DND-41 (cell line): ENCODE data around the gene WASL.

Source experiments
- ATAC-seq: fragments of 200-7000 bp; cut with Tn5 transposase; 3 replicates; pipeline ENCODE4 v1.9.1; 2021; ENCODE audit warnings: low read depth; ENCODE audit not compliant: insufficient read depth
- DNase-seq: peaks from one replicate; pipeline ENCODE4 v3.0.0-alpha.2; 2020
- H2AFZ ChIP-seq: 2 replicates; pipeline ENCODE4 v1.6.0; 2012; ENCODE audit warnings: low read depth, low read length
- H3K27ac ChIP-seq: 2 replicates; pipeline ENCODE4 v1.5.1; 2012; ENCODE audit warnings: low read length, inconsistent platforms
- H3K27me3 ChIP-seq: fragments of 200-600 bp; sonication (generic); 2 replicates; pipeline ENCODE4 v1.6.0; 2012; ENCODE audit warnings: low read length, mild to moderate bottlenecking, inconsistent platforms; ENCODE audit not compliant: insufficient read depth, poor library complexity
- H3K36me3 ChIP-seq: 2 replicates; pipeline ENCODE4 v1.5.1; 2012; ENCODE audit warnings: low read length, inconsistent platforms; ENCODE audit not compliant: insufficient read depth
- H3K4me1 ChIP-seq: 2 replicates; pipeline ENCODE4 v1.5.1; 2012; ENCODE audit warnings: mild to moderate bottlenecking, low read length; ENCODE audit not compliant: insufficient read depth
- H3K4me2 ChIP-seq: 2 replicates; pipeline ENCODE4 v1.6.0; 2012; ENCODE audit warnings: mild to moderate bottlenecking, moderate library complexity, low read length, inconsistent platforms; ENCODE audit not compliant: insufficient read depth
- H3K4me3 ChIP-seq, 2 experiments: fragments of 200-600 bp in 1 of 2; shearing (Covaris generic) in 1 of 2; 2 replicates each; pipeline ENCODE4 v1.5.1; 2012 to 2016; ENCODE audit warnings: inconsistent platforms in 2 of 2, low read length in 2 of 2, mild to moderate bottlenecking in 2 of 2, low read depth in 1 of 2, moderate library complexity in 1 of 2
- H3K79me2 ChIP-seq: 2 replicates; pipeline ENCODE4 v1.6.0; 2012; ENCODE audit warnings: low read length, inconsistent platforms; ENCODE audit not compliant: insufficient read depth
- H3K9ac ChIP-seq: 2 replicates; pipeline ENCODE4 v1.6.0; 2012; ENCODE audit warnings: low read depth, mild to moderate bottlenecking, inconsistent platforms, low read length, moderate library complexity
- H3K9me3 ChIP-seq: 2 replicates; pipeline ENCODE4 v1.5.1; 2012; ENCODE audit warnings: low read length, moderate library complexity, mild to moderate bottlenecking, inconsistent platforms; ENCODE audit not compliant: insufficient read depth, severe bottlenecking
- H4K20me1 ChIP-seq: 2 replicates; pipeline ENCODE4 v1.6.0; 2012; ENCODE audit warnings: low read length; ENCODE audit not compliant: insufficient read depth
- CTCF ChIP-seq: IDR thresholded peaks from 2 replicates; pipeline ENCODE4 v1.5.1; 2012; ENCODE audit warnings: borderline replicate concordance, low read length, moderate library complexity, mild to moderate bottlenecking; ENCODE audit not compliant: poor library complexity, severe bottlenecking; ENCODE audit errors: extremely low read depth
- EZH2 ChIP-seq: IDR thresholded peaks from 3 replicates; pipeline ENCODE4 v1.6.1; 2012; ENCODE audit warnings: borderline replicate concordance, low read depth, mild to moderate bottlenecking, moderate library complexity, low read length, inconsistent platforms; ENCODE audit not compliant: severe bottlenecking

WASL gene

GRCh38 chr7:123719197-123719721, 29.5 kb downstream of the WASL start:
- Histone ChIP-seq H2AFZ (no peak overlapping the region), H3K9ac (no peak overlapping the region), H3K9me3 (no peaks in the 10 kb centered on the region), H4K20me1 (peaks cover 48% of the 10 kb centered on the region), H3K4me3 (no peak overlapping the region), H3K36me3 (peaks cover 7% of the 10 kb centered on the region), H3K4me1 (peaks cover 56% of the 10 kb centered on the region), H3K27ac (peak overlapping the region; percentile 2; the same call in 1 of the 2 replicates), H3K27me3 (no peaks in the 10 kb centered on the region), H3K4me2 (no peak overlapping the region), H3K79me2 (peaks cover 99% of the 10 kb centered on the region)
- no peak for DNase-seq
- TF ChIP-seq EZH2: no peak
- no peak for TF ChIP-seq CTCF
- ATAC-seq: 0 out of 3 replicates have a peak, but pooled peaks have one; percentile 23

GRCh38 chr7:123718773-123719172, 30.0 kb downstream of the WASL start:
- peaks cover 56% of the 10 kb centered on the region for H3K4me1 ChIP-seq
- H3K27ac ChIP-seq: 0 out of 2 replicates have a peak overlapping the region, but pooled peaks have one; percentile 2
- ATAC-seq: peak; percentile 46; the same call in 1 of the 3 replicates
- no peak overlapping the region for H2AFZ ChIP-seq
- no peak overlapping the region for H3K4me2 ChIP-seq
- TF ChIP-seq CTCF (no peak), EZH2 (no peak)
- peaks cover 44% of the 10 kb centered on the region for H4K20me1 ChIP-seq
- H3K9me3 ChIP-seq: no peaks in the 10 kb centered on the region
- DNase-seq: no peak
- no peaks in the 10 kb centered on the region for H3K27me3 ChIP-seq
- H3K4me3 ChIP-seq: no peak overlapping the region
- peaks cover 99% of the 10 kb centered on the region for H3K79me2 ChIP-seq
- peaks cover 7% of the 10 kb centered on the region for H3K36me3 ChIP-seq
- no peak overlapping the region for H3K9ac ChIP-seq

- Histone ChIP-seq H3K79me2 (peaks cover 98% of the 10 kb centered on the region), H3K4me1 (peaks cover 62% of the 10 kb centered on the region), H3K4me3 (no peak overlapping the region), H3K9ac (no peak overlapping the region), H3K27ac (no peak overlapping the region), H4K20me1 (peaks cover 42% of the 10 kb centered on the region), H3K27me3 (no peaks in the 10 kb centered on the region), H2AFZ (no peak overlapping the region), H3K36me3 (peaks cover 7% of the 10 kb centered on the region), H3K4me2 (no peak overlapping the region), H3K9me3 (no peaks in the 10 kb centered on the region)
- DNase-seq: no peak
- no peak for ATAC-seq
- TF ChIP-seq EZH2: no peak
- TF ChIP-seq CTCF: no peak
Measured at GRCh38 chr7:123717689-123718088, 31.1 kb downstream of the WASL start.
